Transverse colon (tissue), 4 donors: Measurements from ENCODE around the gene CAMK2D. TPM values are rescaled to one million over a fixed set of nuclear protein-coding genes. Genes with fewer than 3 reads are reported as not detected.

Experiments
- DNase-seq: peaks from one replicate; pipeline ENCODE4 v3.0.0-alpha.2; 2019
- H3K27ac ChIP-seq, 4 donors: fragments of 200-600 bp; sonication (generic); 2 replicates each; pipeline ENCODE4 v1.5.1; 2016 to 2018; ENCODE audit warnings: inconsistent platforms in 4 of 4
- H3K27me3 ChIP-seq: fragments of 200-600 bp; sonication (generic); 2 replicates; pipeline ENCODE4 v1.5.1; 2017; ENCODE audit warnings: inconsistent platforms
- H3K36me3 ChIP-seq, 4 donors: fragments of 200-600 bp; sonication (generic); 2 replicates each; pipeline ENCODE4 v1.5.1; 2017 to 2019; ENCODE audit warnings: inconsistent platforms in 4 of 4
- H3K4me1 ChIP-seq, 4 donors: fragments of 200-600 bp; sonication (generic); 2 replicates each; pipeline ENCODE4 v1.5.1; 2017 to 2020; ENCODE audit warnings: inconsistent platforms in 4 of 4
- H3K4me3 ChIP-seq, 4 donors: fragments of 200-600 bp; sonication (generic); 1 replicate in 1 of 4; 2 replicates in 3 of 4; pipeline versions ENCODE4 v1.5.1 to v1.6.1; 2017 to 2019; ENCODE audit warnings: inconsistent platforms in 4 of 4
- H3K9me3 ChIP-seq, 2 donors: fragments of 200-600 bp; sonication (generic); 2 replicates each; pipeline ENCODE4 v1.5.1; 2017 to 2019; ENCODE audit warnings: inconsistent platforms in 2 of 2
- EP300 ChIP-seq: sonication (generic); formaldehyde crosslinking; IDR thresholded peaks from one replicate; pipeline ENCODE4 v1.6.1; 2017; ENCODE audit warnings: antibody characterized with exemption, low read depth
- POLR2A ChIP-seq: fragments of 450-650 bp; IDR thresholded peaks from one replicate; pipeline ENCODE4 v1.6.1; 2016; ENCODE audit warnings: antibody characterized with exemption, mild to moderate bottlenecking, moderate library complexity
- POLR2AphosphoS5 ChIP-seq, 3 donors: sonication (generic); formaldehyde crosslinking; IDR thresholded peaks; one replicate each; pipeline ENCODE4 v1.6.1; 2016; ENCODE audit warnings: antibody characterized with exemption in 3 of 3
- WGBS, 2 donors: methylation state at CpG; one replicate each; pipeline ENCODE4 v1.1.5; 2018; ENCODE audit warnings: low coverage in 1 of 2; 5-methylcytosine and 5-hydroxymethylcytosine counted together
- in situ Hi-C, 4 donors: fragments of 200-750 bp; cut with MboI; loops; one replicate each; pipeline versions ENCODE4 v1.15.0 to v1.15.1; 2017; ENCODE audit warnings: low sequenced_read_pairs in 3 of 4, low pct_ligation_motif_present in 1 of 4, low pct_unique_long_range_greater_than_20kb in 1 of 4
- intact Hi-C: fragments of 100-400 bp; cut with DNase I; formaldehyde crosslinking; loops from one replicate; pipeline ENCODE4 v1.15.1; 2023; ENCODE audit warnings: low total_unique reads
- total RNA-seq, 4 donors: library from RNA; depleted of rRNA; stranded (reverse); fragments of >200 nt; gene quantifications; one replicate each; pipeline ENCODE4 v1.1.0, GENCODE V29; 2016
- TF ChIP-seq, protein P1 (sequence below), 5 experiments: fragments of 200-600 bp in 3 of 5; fragments of 450-650 bp in 2 of 5; sonication (generic) in 3 of 5; IDR thresholded peaks; 1 replicate in 2 of 5; 2 replicates in 3 of 5; pipeline ENCODE4 v1.5.1; 2016 to 2017; ENCODE audit warnings: antibody characterized with exemption in 5 of 5, inconsistent platforms in 3 of 5, mild to moderate bottlenecking in 2 of 5, moderate library complexity in 1 of 5

CAMK2D gene
- total RNA-seq, 4 donors from 2014 or later: 54.5 to 107 (median 84.7) TPM

- TF ChIP-seq POLR2A: no peak
- TF ChIP-seq, protein P1, sequence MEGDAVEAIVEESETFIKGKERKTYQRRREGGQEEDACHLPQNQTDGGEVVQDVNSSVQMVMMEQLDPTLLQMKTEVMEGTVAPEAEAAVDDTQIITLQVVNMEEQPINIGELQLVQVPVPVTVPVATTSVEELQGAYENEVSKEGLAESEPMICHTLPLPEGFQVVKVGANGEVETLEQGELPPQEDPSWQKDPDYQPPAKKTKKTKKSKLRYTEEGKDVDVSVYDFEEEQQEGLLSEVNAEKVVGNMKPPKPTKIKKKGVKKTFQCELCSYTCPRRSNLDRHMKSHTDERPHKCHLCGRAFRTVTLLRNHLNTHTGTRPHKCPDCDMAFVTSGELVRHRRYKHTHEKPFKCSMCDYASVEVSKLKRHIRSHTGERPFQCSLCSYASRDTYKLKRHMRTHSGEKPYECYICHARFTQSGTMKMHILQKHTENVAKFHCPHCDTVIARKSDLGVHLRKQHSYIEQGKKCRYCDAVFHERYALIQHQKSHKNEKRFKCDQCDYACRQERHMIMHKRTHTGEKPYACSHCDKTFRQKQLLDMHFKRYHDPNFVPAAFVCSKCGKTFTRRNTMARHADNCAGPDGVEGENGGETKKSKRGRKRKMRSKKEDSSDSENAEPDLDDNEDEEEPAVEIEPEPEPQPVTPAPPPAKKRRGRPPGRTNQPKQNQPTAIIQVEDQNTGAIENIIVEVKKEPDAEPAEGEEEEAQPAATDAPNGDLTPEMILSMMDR (IDR thresholded peaks at IDR 0.05): no peak
- H3K9me3 ChIP-seq: no peaks in the 10 kb centered on the region
- 88 to 100% methylated on average over 2 of the region's 2 CpGs for WGBS, 2 donors
- DNase-seq: no peak
- H3K4me1 ChIP-seq: no peaks in the 10 kb centered on the region
- H3K4me3 ChIP-seq: no peak overlapping the region
- H3K27ac ChIP-seq: no peak overlapping the region
- peaks cover 0 to 12% (median 0%) of the 10 kb centered on the region in 4 donors for H3K36me3 ChIP-seq
- intact Hi-C loops: no loop called here
- in situ Hi-C loops: no loop called here
- no peaks in the 10 kb centered on the region for H3K27me3 ChIP-seq
Observed at GRCh38 chr4:113524505-113525186, 236.9 kb downstream of the CAMK2D start.

DNA sequence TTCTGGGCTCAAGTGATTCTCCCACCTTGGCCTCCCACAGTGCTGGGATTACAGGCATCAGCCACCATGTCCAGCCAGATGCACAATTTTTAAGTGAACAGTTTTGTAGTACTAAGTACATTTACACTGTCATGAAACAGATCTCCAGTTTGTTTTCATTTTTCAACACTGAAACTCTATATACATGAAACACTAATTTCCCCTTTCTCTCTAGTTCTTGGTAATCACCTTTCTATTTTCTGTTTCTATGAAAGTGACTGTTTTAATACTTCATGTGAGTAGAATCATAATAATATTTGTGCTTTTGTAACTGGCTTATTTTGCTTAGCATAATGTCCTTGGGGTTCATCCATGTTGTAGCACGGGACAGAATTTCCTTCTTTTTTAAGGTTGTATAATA lies 237.4 kb downstream of the CAMK2D start:
- WGBS, 2 donors: 90% methylated on average over 1 of the region's 1 CpG
- DNase-seq: no peak
- no peaks in the 10 kb centered on the region for H3K4me1 ChIP-seq
- intact Hi-C loops: no loop called here
- peaks cover 0 to 7% (median 0%) of the 10 kb centered on the region in 4 donors for H3K36me3 ChIP-seq
- H3K27me3 ChIP-seq: no peaks in the 10 kb centered on the region
- TF ChIP-seq, protein P1 (IDR thresholded peaks at IDR 0.05): no peak
- no peaks in the 10 kb centered on the region for H3K9me3 ChIP-seq
- H3K27ac ChIP-seq: no peak overlapping the region
- no peak overlapping the region for H3K4me3 ChIP-seq
- in situ Hi-C loops: no loop called here

DNA sequence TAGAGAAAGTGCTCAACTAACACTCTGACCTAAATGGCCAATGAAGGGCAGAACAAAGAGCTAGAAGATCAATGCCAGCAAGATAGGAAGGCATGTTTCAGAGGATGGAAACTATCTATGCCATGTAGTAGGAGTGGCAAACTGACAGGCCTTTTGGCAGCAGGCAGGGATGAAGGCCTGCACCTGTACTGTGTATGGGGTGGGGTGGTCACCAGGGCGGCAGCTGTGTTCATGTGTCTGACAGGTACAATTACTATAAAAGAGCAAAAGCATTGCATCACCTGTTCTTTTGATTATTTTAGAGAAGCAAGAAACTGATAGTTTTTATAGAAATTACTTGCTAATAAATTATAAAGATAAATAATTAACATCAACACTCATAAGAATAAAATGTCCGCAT lies 239.1 kb downstream of the CAMK2D start:
- in situ Hi-C loops: no loop called here
- intact Hi-C loops: no loop called here
- peaks cover 0 to 3% (median 0%) of the 10 kb centered on the region in 4 donors for H3K36me3 ChIP-seq
- no peaks in the 10 kb centered on the region for H3K9me3 ChIP-seq
- WGBS, 2 donors: 93 to 96% methylated on average over 2 of the region's 2 CpGs
- H3K4me1 ChIP-seq: no peaks in the 10 kb centered on the region
- H3K27me3 ChIP-seq: no peaks in the 10 kb centered on the region
- H3K27ac ChIP-seq: no peak overlapping the region
- DNase-seq: no peak
- TF ChIP-seq EP300: no peak
- TF ChIP-seq, protein P1 (IDR thresholded peaks at IDR 0.05): no peak
- no peak for TF ChIP-seq POLR2AphosphoS5 (IDR thresholded peaks at IDR 0.05)
- TF ChIP-seq POLR2A: no peak
- H3K4me3 ChIP-seq: no peak overlapping the region

GRCh38 chr4:113513382-113513781 lies 248.2 kb downstream of the CAMK2D start:
- H3K4me3 ChIP-seq: no peak overlapping the region

GRCh38 chr4:113512880-113513279 lies 248.7 kb downstream of the CAMK2D start:
- no peak for DNase-seq
- no peaks in the 10 kb centered on the region for H3K9me3 ChIP-seq
- 80 to 98% methylated on average over 1 to 6 of the region's 6 CpGs for WGBS, 2 donors
- no peak for TF ChIP-seq POLR2AphosphoS5 (IDR thresholded peaks at IDR 0.05)
- no peak for TF ChIP-seq POLR2A
- TF ChIP-seq, protein P1 (IDR thresholded peaks at IDR 0.05): no peak
- TF ChIP-seq EP300: no peak
- no peak overlapping the region for H3K27ac ChIP-seq
- in situ Hi-C loops (no loop called here), intact Hi-C loops (no loop called here)
- peaks cover 0 to 49% (median 14%) of the 10 kb centered on the region in 4 donors for H3K36me3 ChIP-seq
- no peaks in the 10 kb centered on the region for H3K4me1 ChIP-seq
- no peaks in the 10 kb centered on the region for H3K27me3 ChIP-seq
- H3K4me3 ChIP-seq: no peak overlapping the region

More at GRCh38 chr4:113513382-113513781, 248.2 kb downstream of the CAMK2D start:
- peaks cover 0 to 48% (median 14%) of the 10 kb centered on the region in 4 donors for H3K36me3 ChIP-seq
- no peaks in the 10 kb centered on the region for H3K4me1 ChIP-seq
- no peak for TF ChIP-seq EP300
- TF ChIP-seq POLR2A: no peak
- TF ChIP-seq POLR2AphosphoS5 (IDR thresholded peaks at IDR 0.05): no peak
- intact Hi-C loops (no loop called here), in situ Hi-C loops (no loop called here)
- DNase-seq: no peak
- no peaks in the 10 kb centered on the region for H3K9me3 ChIP-seq
- WGBS, 2 donors: 71 to 77% methylated on average over 2 of the region's 2 CpGs
- H3K27ac ChIP-seq: no peak overlapping the region
- H3K27me3 ChIP-seq: no peaks in the 10 kb centered on the region
